ENCODE data around the gene ABTB2. TPM values are rescaled to one million over a fixed set of nuclear protein-coding genes. Genes with fewer than 3 reads are reported as not detected.
A peak's percentile ranks its signal among the peaks of the same experiment; 100 is the strongest.
"Not testable (repeated sequence)": the region's sequence is repeated elsewhere in the genome, so short reads cannot be mapped to it uniquely, and the experiment has no call there.

The ABTB2 gene
- total RNA-seq, 6 experiments from 2014 or later = 6.0 to 14.9 (median 10.0) TPM

DNA sequence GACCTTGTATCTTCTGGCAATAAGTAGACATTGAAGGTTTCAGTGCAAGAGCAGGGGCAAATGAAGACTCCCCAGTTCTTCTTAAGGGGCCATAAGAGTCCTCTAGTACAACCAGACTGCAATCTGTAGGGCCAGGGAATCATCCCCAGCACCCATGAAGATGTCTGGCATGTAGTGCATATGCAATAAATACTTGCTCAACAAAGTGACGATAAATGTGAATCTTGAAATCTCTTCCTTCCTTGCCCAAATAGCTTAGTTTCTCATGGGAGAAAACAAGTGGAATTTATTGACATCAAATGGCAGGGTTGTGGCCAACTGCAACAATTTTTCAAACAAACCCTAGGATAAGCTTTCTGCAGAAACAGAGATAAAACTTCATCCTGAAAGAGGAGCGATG, 107.6 kb downstream of the ABTB2 start:
- intact Hi-C loops (cut with DNase I) = no loop called here
- WGBS (ENCODE audit: insufficient coverage, low coverage, low lambda C conversion rate, missing lambda C conversion rate) = 79% methylated on average over 2 of the region's 2 CpGs
- no peak for TF ChIP-seq POLR2A (IDR thresholded peaks at IDR 0.05)
- TF ChIP-seq, protein P1, sequence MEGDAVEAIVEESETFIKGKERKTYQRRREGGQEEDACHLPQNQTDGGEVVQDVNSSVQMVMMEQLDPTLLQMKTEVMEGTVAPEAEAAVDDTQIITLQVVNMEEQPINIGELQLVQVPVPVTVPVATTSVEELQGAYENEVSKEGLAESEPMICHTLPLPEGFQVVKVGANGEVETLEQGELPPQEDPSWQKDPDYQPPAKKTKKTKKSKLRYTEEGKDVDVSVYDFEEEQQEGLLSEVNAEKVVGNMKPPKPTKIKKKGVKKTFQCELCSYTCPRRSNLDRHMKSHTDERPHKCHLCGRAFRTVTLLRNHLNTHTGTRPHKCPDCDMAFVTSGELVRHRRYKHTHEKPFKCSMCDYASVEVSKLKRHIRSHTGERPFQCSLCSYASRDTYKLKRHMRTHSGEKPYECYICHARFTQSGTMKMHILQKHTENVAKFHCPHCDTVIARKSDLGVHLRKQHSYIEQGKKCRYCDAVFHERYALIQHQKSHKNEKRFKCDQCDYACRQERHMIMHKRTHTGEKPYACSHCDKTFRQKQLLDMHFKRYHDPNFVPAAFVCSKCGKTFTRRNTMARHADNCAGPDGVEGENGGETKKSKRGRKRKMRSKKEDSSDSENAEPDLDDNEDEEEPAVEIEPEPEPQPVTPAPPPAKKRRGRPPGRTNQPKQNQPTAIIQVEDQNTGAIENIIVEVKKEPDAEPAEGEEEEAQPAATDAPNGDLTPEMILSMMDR (IDR thresholded peaks at IDR 0.05) = no peak

GRCh38 chr11:34249439-34249838, 108.4 kb downstream of the ABTB2 start:
- DNase-seq (no peak), ATAC-seq (peak in 2 of 4 donors; percentile 19 to 35)
- peaks cover 0 to 10% (median 4%) of the 10 kb centered on the region in 4 donors for H3K4me1 ChIP-seq
- no peaks in the 10 kb centered on the region for H3K36me3 ChIP-seq
- TF ChIP-seq, protein P1 (IDR thresholded peaks at IDR 0.05) = no peak
- no peak for TF ChIP-seq POLR2A (IDR thresholded peaks at IDR 0.05)
- H3K27ac ChIP-seq = peak overlapping the region in 1 of 3 donors; percentile 8
- no CpG with 5 or more reads among the region's 3 CpGs for WGBS (ENCODE audit: insufficient coverage, low coverage, low lambda C conversion rate, missing lambda C conversion rate)
- no peak overlapping the region for H3K4me3 ChIP-seq
- intact Hi-C loops (cut with DNase I) = no loop called here
- H3K9me3 ChIP-seq = no peaks in the 10 kb centered on the region
- no peaks in the 10 kb centered on the region for H3K27me3 ChIP-seq

More for the DNA sequence above, 107.6 kb downstream of the ABTB2 start:
- ATAC-seq (no peak), DNase-seq (no peak)
- Histone ChIP-seq H3K27ac (no peak overlapping the region), H3K9me3 (no peaks in the 10 kb centered on the region), H3K4me1 (peaks cover 0 to 2% (median under 1%) of the 10 kb centered on the region in 4 donors), H3K36me3 (no peaks in the 10 kb centered on the region), H3K4me3 (no peak overlapping the region), H3K27me3 (no peaks in the 10 kb centered on the region)

DNA sequence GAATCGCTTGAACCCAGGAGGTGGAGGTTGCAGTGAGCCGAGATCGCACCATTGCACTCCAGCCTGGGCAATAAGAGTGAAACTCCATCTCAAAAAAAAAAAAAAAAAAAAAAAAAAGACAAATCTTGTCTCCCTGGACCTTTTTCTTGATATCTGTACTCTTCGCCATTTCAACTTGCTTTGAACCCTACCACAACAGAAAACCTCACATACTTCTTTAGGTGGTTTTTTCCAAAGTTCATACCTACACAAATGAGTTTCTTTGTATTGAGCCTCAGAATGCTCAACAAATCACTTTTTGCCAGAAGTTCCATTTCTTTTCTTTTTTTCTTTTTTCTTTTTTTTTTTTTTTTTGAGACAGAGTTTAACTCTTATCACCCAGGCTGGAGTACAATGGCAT, 111.3 kb downstream of the ABTB2 start:
- H3K27ac ChIP-seq; H3K36me3 ChIP-seq; DNase-seq; intact Hi-C loops (cut with DNase I); H3K27me3 ChIP-seq; H3K4me3 ChIP-seq; H3K9me3 ChIP-seq; ATAC-seq: not testable (repeated sequence)
- WGBS (ENCODE audit: insufficient coverage, low coverage, low lambda C conversion rate, missing lambda C conversion rate) = 100% methylated on average over 1 of the region's 4 CpGs
- peaks cover 0 to 23% (median 10%) of the 10 kb centered on the region in 4 donors for H3K4me1 ChIP-seq

- peak overlapping the region in 1 of 3 donors; percentile 68 for H3K27ac ChIP-seq
- H3K4me3 ChIP-seq = no peak overlapping the region
- H3K36me3 ChIP-seq = no peaks in the 10 kb centered on the region
- intact Hi-C loops (cut with DNase I) = no loop called here
- 67% methylated on average over 1 of the region's 4 CpGs for WGBS (ENCODE audit: insufficient coverage, low coverage, low lambda C conversion rate, missing lambda C conversion rate)
- no peak for DNase-seq
- no peaks in the 10 kb centered on the region for H3K9me3 ChIP-seq
- H3K4me1 ChIP-seq = peaks cover 0 to 23% (median 10%) of the 10 kb centered on the region in 4 donors
- TF ChIP-seq POLR2A (IDR thresholded peaks at IDR 0.05) = no peak
- ATAC-seq = no peak
- H3K27me3 ChIP-seq = no peaks in the 10 kb centered on the region
These were observed 112.8 kb downstream of the ABTB2 start for GRCh38 chr11:34245041-34245440.

GRCh38 chr11:34243600-34244464, 114.0 kb downstream of the ABTB2 start:
- intact Hi-C loops (cut with DNase I) = no loop called here
- Histone ChIP-seq H3K36me3 (no peaks in the 10 kb centered on the region), H3K27ac (peak overlapping the region; percentile 36 to 68 (median 60)), H3K4me1 (peaks cover 0 to 23% (median 10%) of the 10 kb centered on the region in 4 donors), H3K27me3 (no peaks in the 10 kb centered on the region), H3K9me3 (no peaks in the 10 kb centered on the region), H3K4me3 (no peak overlapping the region)
- ATAC-seq (peak; percentile 78 to 93 (median 88)), DNase-seq (peak in 2 of 3 donors; percentile 52 to 60)
- WGBS (ENCODE audit: insufficient coverage, low coverage, low lambda C conversion rate, missing lambda C conversion rate) = 49% methylated on average over 6 of the region's 8 CpGs
- TF ChIP-seq, protein P1 (IDR thresholded peaks at IDR 0.05) = no peak
- TF ChIP-seq POLR2A (IDR thresholded peaks at IDR 0.05) = no peak

All from right lobe of liver (tissue), 6 donors.